HCT116 (cell line): ENCODE data around the gene SLC12A7. TPM values are rescaled to one million over a fixed set of nuclear protein-coding genes. Genes with fewer than 3 reads are reported as not detected.

Experiments used
- ATAC-seq: fragments of 200-7000 bp; cut with Tn5 transposase; 2 replicates; pipeline ENCODE4 v1.9.1; 2020; ENCODE audit warnings: mild to moderate bottlenecking, moderate library complexity
- BruUV-seq: library from RNA; stranded (reverse); fragments of 400-500 nt; replicated peaks from 2 replicates; lab custom pipeline; 2021; lab: Mats Ljungman, UMichigan
- CTCF ChIA-PET: fragments of 300-600 bp; sonication (Branson Sonifier 250); formaldehyde crosslinking; loops from one replicate; lab custom pipeline; 2021; ENCODE audit warnings: antibody characterized with exemption; lab: Charles Lee
- POLR2A ChIA-PET: fragments of 300-600, 350-600 bp; sonication (Branson Sonifier 250); formaldehyde crosslinking; loops from one replicate; lab custom pipeline; 2021; ENCODE audit warnings: antibody characterized with exemption; lab: Charles Lee
- RAD21 ChIA-PET, 2 experiments: fragments of 300-600 bp; sonication (Branson Sonifier 250); formaldehyde crosslinking; loops; one replicate each; lab custom pipeline; 2023; ENCODE audit warnings: low total read pairs in 2 of 2; ENCODE audit not compliant: uncharacterized antibody in 2 of 2, unreplicated experiment in 2 of 2, low non-redundant PET in 1 of 2; lab: Charles Lee
- DNase-seq: peaks from one replicate; pipeline ENCODE4 v3.0.0-alpha.2; 2010; ENCODE audit warnings: low read depth, low spot score
- H2AFZ ChIP-seq: fragments of 200-600 bp; shearing (Covaris generic), sonication (generic); 2 replicates; pipeline ENCODE4 v1.6.1; 2017; ENCODE audit warnings: low read depth, mixed run types, mixed read lengths, antibody characterized with exemption, low read length; ENCODE audit not compliant: poor library complexity, severe bottlenecking
- H3K27ac ChIP-seq: 2 replicates; pipeline ENCODE4 v1.5.1; 2012; ENCODE audit warnings: low read depth, low read length
- H3K27me3 ChIP-seq: fragments of 200-600 bp; sonication (generic); 2 replicates; pipeline ENCODE4 v1.6.1; 2016; ENCODE audit warnings: mixed run types, low read length, mixed read lengths; ENCODE audit not compliant: insufficient read depth
- H3K36me3 ChIP-seq, 2 experiments: fragments of 200-500 bp in 1 of 2; fragments of 200-600 bp in 1 of 2; sonication (Bioruptor generic) in 1 of 2; sonication (generic) in 1 of 2; 2 replicates each; pipeline versions ENCODE4 v1.5.1 to v1.6.1; 2014 to 2016; ENCODE audit warnings: low read length in 2 of 2, inconsistent platforms in 1 of 2, mixed read lengths in 1 of 2, mixed run types in 1 of 2; ENCODE audit not compliant: insufficient read depth in 2 of 2, control insufficient read depth in 1 of 2
- H3K4me1 ChIP-seq, 2 experiments: fragments of 200-600 bp in 1 of 2; sonication (generic) in 1 of 2; 2 replicates each; pipeline versions ENCODE4 v1.5.1 to v1.6.1; 2012 to 2017; ENCODE audit warnings: low read length in 2 of 2, inconsistent platforms in 1 of 2, mild to moderate bottlenecking in 1 of 2, mixed read lengths in 1 of 2, mixed run types in 1 of 2, moderate library complexity in 1 of 2; ENCODE audit not compliant: insufficient read depth in 2 of 2, control insufficient read depth in 1 of 2
- H3K4me2 ChIP-seq: fragments of 200-600 bp; sonication (generic); 2 replicates; pipeline ENCODE4 v1.6.1; 2017; ENCODE audit warnings: mixed run types, low read length, mixed read lengths
- H3K4me3 ChIP-seq, 2 experiments: fragments of 200-600 bp in 1 of 2; sonication (generic) in 1 of 2; replicated peaks in 1 of 2; 2 replicates each; pipeline ENCODE4 v1.5.1; 2011 to 2016; ENCODE audit warnings: low read length in 2 of 2, control low read depth in 1 of 2, low read depth in 1 of 2, mild to moderate bottlenecking in 1 of 2, mixed read lengths in 1 of 2, mixed run types in 1 of 2
- H3K79me2 ChIP-seq: fragments of 200-600 bp; sonication (generic); 2 replicates; pipeline ENCODE4 v1.6.1; 2017; ENCODE audit warnings: mild to moderate bottlenecking, mixed run types, low read length, moderate library complexity, mixed read lengths; ENCODE audit not compliant: insufficient read depth
- H3K9ac ChIP-seq: fragments of 200-600 bp; sonication (generic); 2 replicates; pipeline ENCODE4 v1.6.1; 2016; ENCODE audit warnings: low read length, mixed read lengths
- H3K9me2 ChIP-seq: fragments of 200-600 bp; sonication (generic), shearing (Covaris generic); 2 replicates; pipeline ENCODE4 v1.6.1; 2017; ENCODE audit warnings: mixed run types, mild to moderate bottlenecking, moderate library complexity; ENCODE audit not compliant: insufficient read depth
- H3K9me3 ChIP-seq, 2 experiments: fragments of 200-500 bp in 1 of 2; fragments of 200-600 bp in 1 of 2; sonication (Bioruptor generic) in 1 of 2; sonication (generic) in 1 of 2; 2 replicates each; pipeline ENCODE4 v1.6.1; 2014 to 2017; ENCODE audit warnings: low read length in 2 of 2, mixed read lengths in 2 of 2, inconsistent platforms in 1 of 2, low read depth in 1 of 2, mild to moderate bottlenecking in 1 of 2, mixed run types in 1 of 2, moderate library complexity in 1 of 2; ENCODE audit not compliant: control insufficient read depth in 1 of 2, insufficient read depth in 1 of 2
- H4K20me1 ChIP-seq: fragments of 200-600 bp; sonication (generic), shearing (Covaris generic); 2 replicates; pipeline ENCODE4 v1.6.1; 2017; ENCODE audit warnings: mixed run types, mild to moderate bottlenecking, moderate library complexity; ENCODE audit not compliant: insufficient read depth
- CBX3 ChIP-seq: IDR thresholded peaks from 2 replicates; pipeline ENCODE4 v1.6.1; 2012; ENCODE audit warnings: low read depth
- CEBPB ChIP-seq: IDR thresholded peaks from 2 replicates; pipeline ENCODE4 v1.6.1; 2012; ENCODE audit warnings: low read depth
- EGR1 ChIP-seq: IDR thresholded peaks from 2 replicates; pipeline ENCODE4 v1.6.1; 2012; ENCODE audit warnings: low read depth
- EZH2 ChIP-seq: fragments of 200-600 bp; sonication (generic); IDR thresholded peaks from 2 replicates; pipeline ENCODE4 v1.6.1; 2017; ENCODE audit warnings: antibody characterized with exemption, mixed run types
- EZH2phosphoT487 ChIP-seq: fragments of 200-600 bp; IDR thresholded peaks from 2 replicates; pipeline ENCODE4 v1.6.1; 2018; ENCODE audit warnings: antibody characterized with exemption, borderline replicate concordance
- FOSL1 ChIP-seq: IDR thresholded peaks from 2 replicates; pipeline ENCODE4 v1.6.1; 2012; ENCODE audit warnings: low read depth
- JUND ChIP-seq: IDR thresholded peaks from 2 replicates; pipeline ENCODE4 v1.6.1; 2012
- POLR2A ChIP-seq: IDR thresholded peaks from 2 replicates; pipeline ENCODE4 v1.7.0; 2011; ENCODE audit warnings: borderline replicate concordance; ENCODE audit not compliant: insufficient read depth, insufficient read length; ENCODE audit errors: extremely low read depth
- POLR2AphosphoS5 ChIP-seq: IDR thresholded peaks from 2 replicates; pipeline ENCODE4 v1.6.1; 2011; ENCODE audit warnings: mild to moderate bottlenecking, low read depth, low read length, moderate library complexity
- RAD21 ChIP-seq: IDR thresholded peaks from 2 replicates; pipeline ENCODE4 v1.6.1; 2012; ENCODE audit warnings: low read depth, mild to moderate bottlenecking
- SIN3A ChIP-seq: IDR thresholded peaks from 2 replicates; pipeline ENCODE4 v1.6.1; 2012; ENCODE audit warnings: low read depth
- SRF ChIP-seq: IDR thresholded peaks from 2 replicates; pipeline ENCODE4 v1.6.1; 2012; ENCODE audit warnings: low read depth
- TCF7L2 ChIP-seq: IDR thresholded peaks from 2 replicates; pipeline ENCODE4 v1.7.0; 2011; ENCODE audit warnings: borderline replicate concordance, inconsistent platforms; ENCODE audit not compliant: insufficient read depth, insufficient read length; ENCODE audit errors: extremely low read depth
- YY1 ChIP-seq: IDR thresholded peaks from 2 replicates; pipeline ENCODE4 v1.6.1; 2011; ENCODE audit warnings: low read length, low read depth, moderate library complexity, mild to moderate bottlenecking; ENCODE audit not compliant: insufficient replicate concordance; ENCODE audit errors: extremely low read depth
- ZFX ChIP-seq: fragments of 450-650 bp; IDR thresholded peaks from 2 replicates; pipeline ENCODE4 v1.6.1; 2017
- ZNF274 ChIP-seq: fragments of 200-500 bp; sonication (Bioruptor generic); IDR thresholded peaks from 2 replicates; pipeline ENCODE4 v1.6.1; 2014; ENCODE audit warnings: mild to moderate bottlenecking, low read depth, low read length, inconsistent platforms
- intact Hi-C: fragments of 100-400 bp; cut with micrococcal nuclease; formaldehyde crosslinking; loops from 2 replicates; pipeline ENCODE4 v1.10.0; 2022
- total RNA-seq: library from RNA; stranded (reverse); gene quantifications from one replicate; pipeline ENCODE4 v1.2.1, GENCODE V29; 2021; ENCODE audit not compliant: unreplicated experiment
- TF ChIP-seq, protein P1 (sequence below): IDR thresholded peaks from 2 replicates; pipeline ENCODE4 v1.6.1; 2012
- TF ChIP-seq, protein P2 (sequence below): IDR thresholded peaks from 2 replicates; pipeline ENCODE4 v1.6.1; 2012; ENCODE audit warnings: low read depth

SLC12A7 gene
- total RNA-seq, 1 experiment from 2014 or later = 29.6 TPM

- TF ChIP-seq POLR2AphosphoS5 (no peak), EZH2 (no peak), ZNF274 (no peak), SIN3A (no peak), EGR1 (no peak), RAD21 (no peak), POLR2A (no peak), ZFX (no peak)
- TF ChIP-seq, protein P1, sequence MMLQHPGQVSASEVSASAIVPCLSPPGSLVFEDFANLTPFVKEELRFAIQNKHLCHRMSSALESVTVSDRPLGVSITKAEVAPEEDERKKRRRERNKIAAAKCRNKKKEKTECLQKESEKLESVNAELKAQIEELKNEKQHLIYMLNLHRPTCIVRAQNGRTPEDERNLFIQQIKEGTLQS = no peak
Observed at GRCh38 chr5:1012313-1012841, 99.5 kb downstream of the SLC12A7 start (continued).

GRCh38 chr5:1011741-1012312 is 100.0 kb downstream of the SLC12A7 start:
- Histone ChIP-seq H3K4me3 (no peak overlapping the region), H3K27me3 (no peaks in the 10 kb centered on the region), H3K27ac (no peak overlapping the region), H3K4me2 (no peak overlapping the region), H3K4me1 (peaks cover 17 to 35% of the 10 kb centered on the region in 2 experiments), H3K9ac (no peak overlapping the region), H3K79me2 (no peaks in the 10 kb centered on the region), H4K20me1 (no peaks in the 10 kb centered on the region; the same call in 1 of the 2 replicates), H3K36me3 (peaks cover 0 to 4% of the 10 kb centered on the region in 2 experiments; a peak in 1 of 4 replicates), H3K9me2 (no peaks in the 10 kb centered on the region), H3K9me3 (no peaks in the 10 kb centered on the region), H2AFZ (no peak overlapping the region)
- ChIA-PET POLR2A (no interaction called here), RAD21 (no interaction called here), CTCF (interaction anchor here (1.2 to 2.3 kb wide), 5 partner anchors 12 to 162 kb away, joined by 3 to 24 read pairs (median 6); no protein-coding TSS in a partner anchor)
- ATAC-seq (no peak), DNase-seq (no peak)
- intact Hi-C loops = loop anchor here (1.0 kb wide), 1 partner anchor 89 kb away; no protein-coding TSS in a partner anchor
- BruUV-seq = no TSS peak
- no peak for TF ChIP-seq POLR2AphosphoS5
- no peak for TF ChIP-seq ZNF274
- TF ChIP-seq CEBPB = no peak
- TF ChIP-seq TCF7L2 = no peak
- no peak for TF ChIP-seq FOSL1
- TF ChIP-seq, protein P2, sequence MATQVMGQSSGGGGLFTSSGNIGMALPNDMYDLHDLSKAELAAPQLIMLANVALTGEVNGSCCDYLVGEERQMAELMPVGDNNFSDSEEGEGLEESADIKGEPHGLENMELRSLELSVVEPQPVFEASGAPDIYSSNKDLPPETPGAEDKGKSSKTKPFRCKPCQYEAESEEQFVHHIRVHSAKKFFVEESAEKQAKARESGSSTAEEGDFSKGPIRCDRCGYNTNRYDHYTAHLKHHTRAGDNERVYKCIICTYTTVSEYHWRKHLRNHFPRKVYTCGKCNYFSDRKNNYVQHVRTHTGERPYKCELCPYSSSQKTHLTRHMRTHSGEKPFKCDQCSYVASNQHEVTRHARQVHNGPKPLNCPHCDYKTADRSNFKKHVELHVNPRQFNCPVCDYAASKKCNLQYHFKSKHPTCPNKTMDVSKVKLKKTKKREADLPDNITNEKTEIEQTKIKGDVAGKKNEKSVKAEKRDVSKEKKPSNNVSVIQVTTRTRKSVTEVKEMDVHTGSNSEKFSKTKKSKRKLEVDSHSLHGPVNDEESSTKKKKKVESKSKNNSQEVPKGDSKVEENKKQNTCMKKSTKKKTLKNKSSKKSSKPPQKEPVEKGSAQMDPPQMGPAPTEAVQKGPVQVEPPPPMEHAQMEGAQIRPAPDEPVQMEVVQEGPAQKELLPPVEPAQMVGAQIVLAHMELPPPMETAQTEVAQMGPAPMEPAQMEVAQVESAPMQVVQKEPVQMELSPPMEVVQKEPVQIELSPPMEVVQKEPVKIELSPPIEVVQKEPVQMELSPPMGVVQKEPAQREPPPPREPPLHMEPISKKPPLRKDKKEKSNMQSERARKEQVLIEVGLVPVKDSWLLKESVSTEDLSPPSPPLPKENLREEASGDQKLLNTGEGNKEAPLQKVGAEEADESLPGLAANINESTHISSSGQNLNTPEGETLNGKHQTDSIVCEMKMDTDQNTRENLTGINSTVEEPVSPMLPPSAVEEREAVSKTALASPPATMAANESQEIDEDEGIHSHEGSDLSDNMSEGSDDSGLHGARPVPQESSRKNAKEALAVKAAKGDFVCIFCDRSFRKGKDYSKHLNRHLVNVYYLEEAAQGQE = no peak
- no peak for TF ChIP-seq POLR2A
- TF ChIP-seq SIN3A = no peak
- TF ChIP-seq SRF = no peak
- TF ChIP-seq, protein P1 = no peak
- no peak for TF ChIP-seq CBX3
- no peak for TF ChIP-seq EZH2phosphoT487
- TF ChIP-seq YY1 = no peak
- TF ChIP-seq JUND = no peak
